GM10266 (cell line): ENCODE data around the gene FANK1.

Source experiments
- DNase-seq: peaks from one replicate; pipeline ENCODE4 v3.0.0; 2012; ENCODE audit errors: extremely low spot score
- CTCF ChIP-seq: IDR thresholded peaks from 2 replicates; pipeline ENCODE4 v1.5.1; 2012; ENCODE audit warnings: mild to moderate bottlenecking, low read depth; ENCODE audit not compliant: control insufficient read depth, insufficient read depth; ENCODE audit errors: missing control alignments

The FANK1 gene

GRCh38 chr10:125995726-125996304 lies 99.5 kb downstream of the FANK1 start:
- DNase-seq = no peak
- TF ChIP-seq CTCF = no peak

- TF ChIP-seq CTCF = no peak
- no peak for DNase-seq
These were observed 101.2 kb downstream of the FANK1 start for GRCh38 chr10:125997586-125997985.

GRCh38 chr10:125999694-126000093 lies 103.3 kb downstream of the FANK1 start:
- TF ChIP-seq CTCF = no peak
- DNase-seq = no peak

- DNase-seq = no peak
These were observed 105.2 kb downstream of the FANK1 start for GRCh38 chr10:126001576-126001975.

GRCh38 chr10:126004752-126005151 lies 108.4 kb downstream of the FANK1 start:
- DNase-seq = no peak
- no peak for TF ChIP-seq CTCF

More at GRCh38 chr10:126001576-126001975, 105.2 kb downstream of the FANK1 start:
- no peak for TF ChIP-seq CTCF

- DNase-seq = no peak
- no peak for TF ChIP-seq CTCF
These were observed 109.9 kb downstream of the FANK1 start for GRCh38 chr10:126006264-126006663.

GRCh38 chr10:126006906-126007305 lies 110.5 kb downstream of the FANK1 start:
- no peak for DNase-seq
- no peak for TF ChIP-seq CTCF
